Measurements from ENCODE around the gene SYNJ1.
A peak's percentile ranks its signal among the peaks of the same experiment; 100 is the strongest.
"Not testable (repeated sequence)": the region's sequence is repeated elsewhere in the genome, so short reads cannot be mapped to it uniquely, and the experiment has no call there.

SYNJ1 gene

GRCh38 chr21:32733356-32733755 is 5.5 kb upstream of the SYNJ1 start:
- DNase-seq, result no peak

- DNase-seq, result no peak
Observed at GRCh38 chr21:32732544-32732943, 4.7 kb upstream of the SYNJ1 start.

- no peak for DNase-seq
Observed at GRCh38 chr21:32728848-32729247, 1.0 kb upstream of the SYNJ1 start.

- DNase-seq, result peak; percentile 27
Observed at GRCh38 chr21:32728456-32728839, 635 bp upstream of the SYNJ1 start.

- peak; percentile 47 for DNase-seq
Observed at GRCh38 chr21:32726839-32727686, 750 bp downstream of the SYNJ1 start.

- DNase-seq, result no peak
Observed at GRCh38 chr21:32719085-32719484, 8.7 kb downstream of the SYNJ1 start.

- DNase-seq, result peak; percentile 97
Observed at GRCh38 chr21:32717851-32718316, 9.9 kb downstream of the SYNJ1 start.

GRCh38 chr21:32716486-32716885 is 11.3 kb downstream of the SYNJ1 start:
- no peak for DNase-seq

- DNase-seq, result no peak
Observed at GRCh38 chr21:32713726-32714125, 14.1 kb downstream of the SYNJ1 start.

GRCh38 chr21:32712641-32713040 is 15.2 kb downstream of the SYNJ1 start:
- DNase-seq, result no peak

GRCh38 chr21:32712043-32712442 is 15.8 kb downstream of the SYNJ1 start:
- no peak for DNase-seq

- DNase-seq, result no peak
Observed at GRCh38 chr21:32710987-32711386, 16.8 kb downstream of the SYNJ1 start.

- no peak for DNase-seq
Observed at GRCh38 chr21:32710069-32710784, 17.6 kb downstream of the SYNJ1 start.

- DNase-seq, result no peak
Observed at GRCh38 chr21:32708069-32708468, 19.7 kb downstream of the SYNJ1 start.

- no peak for DNase-seq
Observed at GRCh38 chr21:32705901-32706300, 21.9 kb downstream of the SYNJ1 start.

- no peak for DNase-seq
Observed at GRCh38 chr21:32705139-32705538, 22.7 kb downstream of the SYNJ1 start.

- DNase-seq, result no peak
Observed at GRCh38 chr21:32702702-32703101, 25.1 kb downstream of the SYNJ1 start.

- no peak for DNase-seq
Observed at GRCh38 chr21:32698971-32699693, 28.7 kb downstream of the SYNJ1 start.

GRCh38 chr21:32698286-32698685 is 29.5 kb downstream of the SYNJ1 start:
- DNase-seq, result no peak

- not testable (repeated sequence) for DNase-seq
Observed at GRCh38 chr21:32695482-32695881, 32.3 kb downstream of the SYNJ1 start.

- no peak for DNase-seq
Observed at GRCh38 chr21:32693581-32693980, 34.2 kb downstream of the SYNJ1 start.

- no peak for DNase-seq
Observed at GRCh38 chr21:32690085-32690484, 37.7 kb downstream of the SYNJ1 start.

GRCh38 chr21:32687643-32688345 is 40.0 kb downstream of the SYNJ1 start:
- no peak for DNase-seq
